NCI-H1436 (cell line): ENCODE data around the gene MRPL20.
"Not testable (repeated sequence)": the region's sequence is repeated elsewhere in the genome, so short reads cannot be mapped to it uniquely, and the experiment has no call there.

Experiments
- DNase-seq: peaks from one replicate; lab custom pipeline; 2025; lab: John Stamatoyannopoulos, UW

Gene MRPL20

GRCh38 chr1:1406101-1406820 lies 832 bp downstream of the MRPL20 start:
- DNase-seq, result no peak

DNA sequence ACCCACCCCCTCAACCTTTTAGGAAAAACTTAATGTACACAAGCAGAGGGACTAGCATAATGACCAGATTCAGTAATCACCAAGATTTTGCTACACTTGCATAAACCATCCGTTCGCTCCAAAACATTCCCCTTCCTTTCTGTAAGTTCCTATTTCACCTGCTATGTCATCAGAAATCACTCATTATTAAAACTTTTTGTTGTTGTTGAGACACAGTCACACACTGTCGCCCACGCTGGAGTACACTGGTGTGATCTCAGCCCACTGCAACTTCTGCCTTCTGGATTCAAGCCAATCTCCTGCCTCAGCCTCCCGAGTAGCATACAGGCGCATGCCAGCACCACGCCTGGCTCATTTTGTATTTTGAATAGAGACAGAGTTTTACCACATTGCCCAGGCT lies 3.4 kb downstream of the MRPL20 start:
- no peak for DNase-seq

GRCh38 chr1:1402901-1403392 lies 4.1 kb downstream of the MRPL20 start:
- DNase-seq, result not testable (repeated sequence)

- DNase-seq, result peak; percentile 30
Observed at GRCh38 chr1:1402072-1402900, 4.8 kb downstream of the MRPL20 start.

- DNase-seq, result no peak
Observed at GRCh38 chr1:1401457-1402010, 5.6 kb downstream of the MRPL20 start.

- no peak for DNase-seq
Observed at GRCh38 chr1:1400576-1401456, 6.3 kb downstream of the MRPL20 start.

GRCh38 chr1:1399872-1400575 lies 7.1 kb downstream of the MRPL20 start:
- no peak for DNase-seq

DNA sequence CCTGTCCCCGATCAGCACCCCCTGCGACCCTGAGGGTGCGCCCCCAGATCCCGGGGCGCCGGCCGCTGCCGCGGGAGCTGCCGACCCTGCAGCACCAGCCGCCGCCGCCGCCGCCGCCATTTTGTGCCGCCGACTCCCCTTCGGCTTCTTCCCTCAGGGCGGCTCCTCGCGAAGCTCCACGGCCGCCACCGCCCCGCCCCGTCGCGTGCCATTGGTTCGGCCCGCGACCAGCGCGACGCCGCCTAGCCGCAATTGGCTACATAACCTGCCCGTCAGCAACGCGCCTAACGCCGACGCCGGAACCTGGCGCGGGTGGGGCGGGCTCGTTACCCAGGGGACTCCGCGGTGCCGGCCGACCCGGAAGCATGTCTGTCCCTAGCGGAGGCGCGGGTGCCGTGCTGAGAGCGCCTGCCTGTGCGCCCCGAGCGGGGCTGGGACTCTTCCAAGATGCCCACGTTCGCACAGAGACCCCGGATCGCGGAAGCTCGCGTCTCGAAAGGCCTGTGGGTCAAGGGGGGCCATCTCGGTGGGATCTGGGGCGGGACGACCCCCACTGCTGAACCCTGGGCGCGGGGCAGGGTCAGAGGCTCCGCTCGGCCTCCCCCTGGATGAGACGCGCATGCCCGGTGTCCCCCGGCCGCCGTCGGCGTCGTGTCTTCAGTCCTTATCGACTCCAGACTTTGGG lies 7.8 kb downstream of the MRPL20 start, which contains the start of gene CCNL2:
CCNL2 (minus strand) TSS at position 149 of the 685 bp plus-strand sequence; CDS start at position 120, 29 bp downstream.
- peak; percentile 96 for DNase-seq

GRCh38 chr1:1398677-1399186 lies 8.4 kb downstream of the MRPL20 start:
- no peak for DNase-seq

GRCh38 chr1:1397839-1398523 lies 9.1 kb downstream of the MRPL20 start:
- DNase-seq, result no peak

GRCh38 chr1:1395166-1395565 lies 11.9 kb downstream of the MRPL20 start:
- DNase-seq, result no peak

DNA sequence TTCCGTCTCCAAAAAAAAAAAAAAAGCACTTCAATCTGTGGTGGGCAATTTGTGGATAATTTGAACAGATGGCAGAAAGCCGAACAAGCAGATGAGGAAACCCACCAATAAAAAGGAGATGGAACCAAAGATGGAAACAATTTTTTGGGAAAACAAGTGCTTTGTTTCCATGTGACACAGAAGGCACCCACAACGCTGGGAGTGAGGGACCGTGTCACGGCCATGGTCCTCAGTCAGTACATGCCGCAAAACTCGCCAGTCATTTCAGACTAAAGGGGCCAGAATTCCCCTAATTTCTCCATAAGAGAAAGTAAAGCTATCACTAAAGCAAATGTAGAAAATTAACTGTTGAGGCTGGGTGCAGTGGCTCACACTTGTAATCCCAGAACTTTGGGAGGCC lies 13.0 kb downstream of the MRPL20 start:
- DNase-seq, result no peak

DNA sequence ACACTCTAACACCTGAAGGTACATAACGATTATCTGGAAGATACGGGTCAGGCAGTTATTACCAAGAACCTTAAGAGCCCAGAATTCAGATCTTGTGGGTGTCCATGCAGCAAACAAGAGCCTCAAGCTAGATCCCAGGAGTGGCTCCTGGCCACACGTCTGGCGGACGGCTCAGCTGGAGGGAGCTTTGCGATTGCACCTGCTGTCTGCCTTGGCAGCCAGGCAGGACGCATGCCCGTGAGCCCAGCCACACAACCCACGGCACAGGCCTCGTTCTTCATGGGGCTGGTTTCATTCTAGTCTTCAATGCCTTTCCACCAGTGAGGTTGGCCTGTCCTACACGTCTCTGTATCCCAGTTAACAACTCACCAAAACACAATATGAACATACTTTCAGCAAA lies 13.7 kb downstream of the MRPL20 start:
- no peak for DNase-seq

DNA sequence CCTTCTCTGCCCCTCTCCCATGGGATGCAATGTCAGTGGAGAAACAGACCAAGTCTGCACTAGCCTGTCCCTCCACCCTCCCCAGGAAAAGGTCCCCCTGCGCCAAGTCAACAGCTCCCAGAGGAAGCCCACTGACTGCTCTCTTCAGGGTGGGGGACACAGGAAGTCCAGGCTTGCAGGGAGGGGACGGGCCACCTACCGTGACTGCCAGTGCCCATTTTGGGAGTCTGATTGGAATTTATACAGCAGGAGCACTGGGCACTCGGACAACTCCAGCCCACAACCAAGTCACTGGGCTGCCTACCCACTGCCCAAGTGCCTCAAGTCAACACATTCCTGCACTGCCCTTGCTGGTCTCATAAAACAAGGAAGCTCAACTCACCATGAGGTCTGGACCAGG lies 14.1 kb downstream of the MRPL20 start:
- no peak for DNase-seq

GRCh38 chr1:1391225-1391624 lies 15.9 kb downstream of the MRPL20 start:
- no peak for DNase-seq

GRCh38 chr1:1390675-1391074 lies 16.4 kb downstream of the MRPL20 start:
- DNase-seq, result no peak

- DNase-seq, result no peak
Observed at GRCh38 chr1:1388078-1388472, 19.0 kb downstream of the MRPL20 start.

DNA sequence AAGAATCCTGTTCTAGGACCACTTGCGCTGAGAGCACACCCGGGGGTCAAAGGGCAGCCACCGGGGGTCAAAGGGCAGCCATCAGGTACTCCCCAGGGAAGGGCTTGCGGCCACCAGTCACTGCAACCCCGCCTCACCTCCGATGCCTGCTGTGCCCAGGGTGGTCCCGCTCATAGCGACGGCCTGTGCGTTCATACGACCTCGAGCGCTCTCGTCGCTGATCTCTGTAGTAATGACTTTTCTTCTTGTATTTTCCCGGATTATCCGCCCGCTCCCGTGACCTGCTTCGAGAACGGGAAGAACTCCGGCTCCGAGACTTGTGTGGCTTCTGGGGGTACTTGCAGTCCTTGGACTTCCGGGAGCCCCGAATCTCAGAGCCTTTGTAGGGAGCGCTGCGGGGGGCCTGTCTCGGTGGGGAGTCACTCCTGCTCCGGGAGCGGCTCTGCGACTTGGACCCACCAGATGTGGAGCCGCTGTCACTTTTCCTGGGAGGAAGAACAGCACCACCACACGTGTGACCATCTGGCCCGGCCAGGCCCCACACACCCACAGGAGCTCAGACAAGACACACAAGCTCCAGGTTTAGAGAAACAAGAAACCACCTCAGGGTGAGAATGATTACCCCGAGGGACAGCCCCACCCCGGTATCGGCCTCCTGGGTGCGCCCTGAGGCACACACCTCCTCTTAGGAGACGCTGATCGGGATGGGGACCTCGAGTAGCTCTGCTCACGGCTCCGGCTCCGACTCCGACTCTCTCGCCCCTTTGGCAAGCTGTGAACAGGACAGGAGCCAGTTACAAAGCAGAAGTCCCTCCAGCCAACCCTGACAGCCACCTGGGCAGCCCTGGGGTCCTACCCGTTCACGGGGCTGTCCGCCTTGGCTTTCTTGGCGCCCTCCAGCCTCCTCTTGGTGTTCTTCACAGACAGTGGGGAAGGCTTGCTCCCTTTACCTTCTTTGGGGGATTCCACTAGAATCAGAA lies 19.7 kb downstream of the MRPL20 start:
- DNase-seq, result no peak
